Activated B cell treated with CpG ODN at 0.5 μM for 24 hours (primary cell): ENCODE data around the gene FGF23. TPM values are rescaled to one million over a fixed set of nuclear protein-coding genes. Genes with fewer than 3 reads are reported as not detected.
"Not testable (repeated sequence)": the region's sequence is repeated elsewhere in the genome, so short reads cannot be mapped to it uniquely, and the experiment has no call there.

Experiments used
- ATAC-seq: fragments of 200-7000 bp; cut with Tn5 transposase; one replicate; pipeline ENCODE4 v1.10.0; 2021; ENCODE audit warnings: low read depth, mild to moderate bottlenecking, moderate library complexity
- CTCF ChIA-PET: fragments of 350-600 bp; sonication (Branson Sonifier 250); formaldehyde crosslinking; loops from one replicate; lab custom pipeline; 2021; ENCODE audit warnings: antibody characterized with exemption; lab: Charles Lee
- POLR2A ChIA-PET: fragments of 350-600 bp; sonication (Branson Sonifier 250); formaldehyde crosslinking; loops from one replicate; lab custom pipeline; 2021; ENCODE audit warnings: antibody characterized with exemption; lab: Charles Lee
- DNase-seq: peaks from one replicate; pipeline ENCODE4 v3.0.0; 2022
- H3K27ac Mint-ChIP-seq: one replicate; pipeline ENCODE4 v1.8.0; 2020; ENCODE audit warnings: mixed read lengths
- H3K27me3 Mint-ChIP-seq: one replicate; pipeline ENCODE4 v1.8.0; 2021; ENCODE audit warnings: mixed read lengths
- H3K36me3 Mint-ChIP-seq: one replicate; pipeline ENCODE4 v1.8.0; 2021; ENCODE audit warnings: low read depth, mixed read lengths
- H3K4me1 Mint-ChIP-seq: one replicate; pipeline ENCODE4 v1.8.0; 2021; ENCODE audit warnings: mixed read lengths
- H3K4me3 Mint-ChIP-seq: one replicate; pipeline ENCODE4 v1.8.0; 2020; ENCODE audit warnings: mild to moderate bottlenecking, mixed read lengths
- H3K9me3 Mint-ChIP-seq: one replicate; pipeline ENCODE4 v1.8.0; 2020; ENCODE audit warnings: mixed read lengths
- CTCF ChIP-seq: fragments of 200-600 bp; IDR thresholded peaks from one replicate; pipeline ENCODE4 v1.8.0; 2022; ENCODE audit warnings: antibody characterized with exemption, mild to moderate bottlenecking
- intact Hi-C: fragments of 100-400 bp; cut with micrococcal nuclease; formaldehyde crosslinking; loops from one replicate; pipeline ENCODE4 v1.15.1; 2024
- total RNA-seq: library from RNA; stranded (reverse); gene quantifications from 2 replicates; pipeline ENCODE4 v1.2.3, GENCODE V29; 2022

The FGF23 gene
- total RNA-seq, 1 donor from 2014 or later, result not detected

- H3K4me3 Mint-ChIP-seq, result no peak overlapping the region
- no peaks in the 10 kb centered on the region for H3K36me3 Mint-ChIP-seq
- no peak overlapping the region for H3K27ac Mint-ChIP-seq
- DNase-seq, result no peak
- ATAC-seq, result no peak
- ChIA-PET POLR2A (no interaction called here), CTCF (no interaction called here)
- intact Hi-C loops, result no loop called here
- no peaks in the 10 kb centered on the region for H3K4me1 Mint-ChIP-seq
- no peak for TF ChIP-seq CTCF
- no peaks in the 10 kb centered on the region for H3K9me3 Mint-ChIP-seq
- peaks cover 20% of the 10 kb centered on the region for H3K27me3 Mint-ChIP-seq
These were observed 33.0 kb upstream of the FGF23 start for GRCh38 chr12:4412465-4412864.

- no peaks in the 10 kb centered on the region for H3K9me3 Mint-ChIP-seq
- no peaks in the 10 kb centered on the region for H3K4me1 Mint-ChIP-seq
- ATAC-seq, result no peak
- peaks cover 19% of the 10 kb centered on the region for H3K27me3 Mint-ChIP-seq
- no peak for TF ChIP-seq CTCF
- intact Hi-C loops, result no loop called here
- no peaks in the 10 kb centered on the region for H3K36me3 Mint-ChIP-seq
- no peak overlapping the region for H3K4me3 Mint-ChIP-seq
- POLR2A ChIA-PET, result no interaction called here
- H3K27ac Mint-ChIP-seq, result no peak overlapping the region
- CTCF ChIA-PET, result no interaction called here
- no peak for DNase-seq
These were observed 32.5 kb upstream of the FGF23 start for GRCh38 chr12:4412056-4412455.

- no peaks in the 10 kb centered on the region for H3K36me3 Mint-ChIP-seq
- DNase-seq (no peak), ATAC-seq (no peak)
- no peak for TF ChIP-seq CTCF
- intact Hi-C loops, result no loop called here
- H3K27ac Mint-ChIP-seq, result no peak overlapping the region
- CTCF ChIA-PET, result no interaction called here
- no peak overlapping the region for H3K4me3 Mint-ChIP-seq
- H3K27me3 Mint-ChIP-seq, result peaks cover 2% of the 10 kb centered on the region
- no peaks in the 10 kb centered on the region for H3K4me1 Mint-ChIP-seq
- no peaks in the 10 kb centered on the region for H3K9me3 Mint-ChIP-seq
- POLR2A ChIA-PET, result no interaction called here
These were observed 27.6 kb upstream of the FGF23 start for GRCh38 chr12:4407136-4407535.

- H3K4me3 Mint-ChIP-seq, H3K36me3 Mint-ChIP-seq, H3K9me3 Mint-ChIP-seq, CTCF ChIA-PET, H3K27me3 Mint-ChIP-seq, POLR2A ChIA-PET, H3K27ac Mint-ChIP-seq, intact Hi-C loops, DNase-seq, H3K4me1 Mint-ChIP-seq, ATAC-seq: not testable (repeated sequence)
These were observed 25.5 kb upstream of the FGF23 start for GRCh38 chr12:4404877-4405637.

- ATAC-seq (no peak), DNase-seq (no peak)
- H3K27me3 Mint-ChIP-seq, result peaks cover 11% of the 10 kb centered on the region
- no peaks in the 10 kb centered on the region for H3K36me3 Mint-ChIP-seq
- H3K4me1 Mint-ChIP-seq, result peaks cover 4% of the 10 kb centered on the region
- no peak for TF ChIP-seq CTCF
- H3K4me3 Mint-ChIP-seq, result no peak overlapping the region
- no peak overlapping the region for H3K27ac Mint-ChIP-seq
- H3K9me3 Mint-ChIP-seq, result no peaks in the 10 kb centered on the region
- ChIA-PET CTCF (interaction anchor here (0.8 kb wide), 1 partner anchor 17 kb away, joined by 3 read pairs; no protein-coding TSS in a partner anchor), POLR2A (no interaction called here)
- intact Hi-C loops, result no loop called here
These were observed 23.5 kb upstream of the FGF23 start for GRCh38 chr12:4402996-4403395.
